ENCODE data around the gene UCK2. TPM values are rescaled to one million over a fixed set of nuclear protein-coding genes. Genes with fewer than 3 reads are reported as not detected.

Gene UCK2
- total and polyA plus RNA-seq, 11 donors: 4.5 to 53.7 (median 13.9) TPM

GRCh38 chr1:165834229-165834628, 6.8 kb downstream of the UCK2 start:
- Histone ChIP-seq H3K4me3 (no peak overlapping the region), H3K27me3 (no peaks in the 10 kb centered on the region), H3K4me1 (peaks cover 0 to 31% (median 8%) of the 10 kb centered on the region in 12 donors), H3K9me3 (no peaks in the 10 kb centered on the region), H3K27ac (no peak overlapping the region), H3K36me3 (no peaks in the 10 kb centered on the region)
- DNase-seq: no peak
- no peak for ATAC-seq
- 82 to 99% (median 92%) methylated on average over 1 of the region's 1 CpG for WGBS, 4 donors
- TF ChIP-seq POLR2A (IDR thresholded peaks at IDR 0.05) (no peak), CTCF (IDR thresholded peaks at IDR 0.05) (no peak)
- intact Hi-C loops (cut with DNase I): no loop called here

DNA sequence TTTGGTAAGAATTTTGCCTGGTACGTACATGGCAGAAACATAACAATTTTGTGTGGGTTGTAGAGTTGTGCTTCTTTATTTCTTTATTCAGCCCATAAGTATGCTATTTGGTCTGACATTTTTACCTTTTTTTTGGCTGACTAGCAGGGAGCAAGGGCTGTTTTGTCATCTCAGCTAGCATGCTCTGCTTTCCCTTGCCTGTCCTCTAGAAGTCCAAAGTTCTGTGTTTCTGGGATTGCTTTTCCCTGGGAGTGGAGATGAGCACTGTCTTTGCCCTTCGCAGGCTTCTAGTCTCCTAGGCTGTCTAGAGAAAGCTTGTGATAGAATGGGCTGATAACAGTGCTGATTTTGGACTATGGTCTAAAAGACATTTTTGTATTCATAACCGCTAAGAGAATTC, 7.5 kb downstream of the UCK2 start:
- Histone ChIP-seq H3K27ac (no peak overlapping the region), H3K27me3 (no peaks in the 10 kb centered on the region), H3K9me3 (no peaks in the 10 kb centered on the region), H3K36me3 (no peaks in the 10 kb centered on the region), H3K4me1 (peaks cover 0 to 24% (median 4%) of the 10 kb centered on the region in 12 donors), H3K4me3 (no peak overlapping the region)
- TF ChIP-seq CTCF (IDR thresholded peaks at IDR 0.05): no peak
- TF ChIP-seq POLR2A (IDR thresholded peaks at IDR 0.05): no peak
- ATAC-seq (no peak), DNase-seq (no peak)
- intact Hi-C loops (cut with DNase I): no loop called here
- WGBS, 4 donors: 94 to 98% (median 95%) methylated on average over 3 of the region's 3 CpGs

GRCh38 chr1:165836664-165837482, 9.5 kb downstream of the UCK2 start:
- 64 to 70% (median 66%) methylated on average over 6 of the region's 6 CpGs for WGBS, 4 donors
- Histone ChIP-seq H3K4me3 (no peak overlapping the region), H3K27me3 (no peaks in the 10 kb centered on the region), H3K9me3 (no peaks in the 10 kb centered on the region), H3K27ac (no peak overlapping the region), H3K36me3 (no peaks in the 10 kb centered on the region), H3K4me1 (peaks cover 0 to 30% (median 6%) of the 10 kb centered on the region in 12 donors)
- no peak for TF ChIP-seq CTCF (IDR thresholded peaks at IDR 0.05)
- TF ChIP-seq POLR2A (IDR thresholded peaks at IDR 0.05): no peak
- DNase-seq: no peak
- intact Hi-C loops (cut with DNase I): no loop called here
- no peak for ATAC-seq

GRCh38 chr1:165837838-165838364, 10.5 kb downstream of the UCK2 start:
- WGBS, 4 donors: 65 to 80% (median 76%) methylated on average over 6 of the region's 6 CpGs
- intact Hi-C loops (cut with DNase I): no loop called here
- no peaks in the 10 kb centered on the region for H3K36me3 ChIP-seq

More at GRCh38 chr1:165837838-165838364, 10.5 kb downstream of the UCK2 start:
- H3K9me3 ChIP-seq: no peaks in the 10 kb centered on the region
- peaks cover 0 to 40% (median 15%) of the 10 kb centered on the region in 12 donors for H3K4me1 ChIP-seq
- peak in 1 of 4 donors; percentile 45 for ATAC-seq
- TF ChIP-seq CTCF (IDR thresholded peaks at IDR 0.05) (no peak), POLR2A (IDR thresholded peaks at IDR 0.05) (no peak)
- H3K27ac ChIP-seq: no peak overlapping the region
- no peak overlapping the region for H3K4me3 ChIP-seq
- DNase-seq: no peak
- H3K27me3 ChIP-seq: no peaks in the 10 kb centered on the region

Data from heart left ventricle (tissue), 16 donors.